K562 (cell line): ENCODE results near the gene SHF. TPM values are rescaled to one million over a fixed set of nuclear protein-coding genes. Genes with fewer than 3 reads are reported as not detected.

Source experiments
- ATAC-seq: fragments of 200-7000 bp; cut with Tn5 transposase; 3 replicates; pipeline ENCODE4 v1.9.1; 2020; ENCODE audit warnings: moderate library complexity
- BruUV-seq: library from RNA; stranded (reverse); fragments of 400-500 nt; replicated peaks from 2 replicates; lab custom pipeline; 2021; lab: Mats Ljungman, UMichigan
- CTCF ChIA-PET: fragments of 300-600 bp; formaldehyde crosslinking; extraction: SDS; loops from one replicate; lab custom pipeline; 2021; ENCODE audit warnings: low intra/inter-chr PET ratio; lab: Yijun Ruan, JAX
- POLR2A ChIA-PET: fragments of 300-600, 350-650 bp; sonication (Branson Sonifier 250); formaldehyde crosslinking; extraction: SDS; loops from one replicate; lab custom pipeline; 2021; ENCODE audit warnings: antibody characterized with exemption, inconsistent platforms; lab: Yijun Ruan, JAX
- DNase-seq, 4 experiments: peaks; one replicate each; pipeline versions ENCODE4 v3.0.0 to v3.0.0-alpha.2; 2011 to 2018; ENCODE audit warnings: low spot score in 3 of 4, mixed read lengths in 3 of 4; ENCODE audit errors: extremely low read depth in 1 of 4
- FAIRE-seq: peaks from 2 replicates; lab custom pipeline; 2011; peaks lifted over from hg19 to GRCh38; lab: Jason Lieb, UNC
- H2AFZ ChIP-seq: 2 replicates; pipeline ENCODE4 v1.6.0; 2011; ENCODE audit warnings: low read depth, low read length, control low read depth, inconsistent platforms
- H3K27ac ChIP-seq: fragments of 200-600 bp; 3 replicates; pipeline ENCODE4 v1.8.0; 2011; ENCODE audit warnings: low read depth, mild to moderate bottlenecking, control low read depth, inconsistent platforms, low read length, moderate library complexity, mixed read lengths; ENCODE audit errors: extremely low read depth
- H3K27me3 ChIP-seq, 2 experiments: fragments of 300-600 bp in 1 of 2; 2 replicates in 1 of 2; 3 replicates in 1 of 2; pipeline versions ENCODE4 v1.6.0 to v1.8.0; 2011; ENCODE audit warnings: inconsistent platforms in 2 of 2, low read length in 2 of 2, mild to moderate bottlenecking in 1 of 2, mixed read lengths in 1 of 2, moderate library complexity in 1 of 2; ENCODE audit not compliant: control insufficient read depth in 2 of 2, insufficient read depth in 2 of 2
- H3K36me3 ChIP-seq: fragments of 300-600 bp; 3 replicates; pipeline ENCODE4 v1.8.0; 2011; ENCODE audit warnings: mild to moderate bottlenecking, low read length, inconsistent platforms; ENCODE audit not compliant: control insufficient read depth, insufficient read depth
- H3K4me1 ChIP-seq, 2 experiments: fragments of 200-600 bp in 1 of 2; replicated peaks in 1 of 2; 2 replicates in 1 of 2; 3 replicates in 1 of 2; pipeline versions ENCODE4 v1.5.1 to v1.8.0; 2011; ENCODE audit warnings: inconsistent platforms in 2 of 2, low read length in 2 of 2, mild to moderate bottlenecking in 1 of 2, mixed read lengths in 1 of 2, moderate library complexity in 1 of 2; ENCODE audit not compliant: control insufficient read depth in 2 of 2, insufficient read depth in 2 of 2
- H3K4me2 ChIP-seq: 2 replicates; pipeline ENCODE4 v1.6.1; 2011; ENCODE audit warnings: low read length, control low read depth, inconsistent platforms, mixed read lengths; ENCODE audit not compliant: insufficient read depth
- H3K4me3 ChIP-seq: fragments of 200-600 bp; sonication (generic), shearing (Covaris generic); 2 replicates; pipeline ENCODE4 v1.5.1; 2016; ENCODE audit warnings: control low read depth, inconsistent platforms
- H3K79me2 ChIP-seq: fragments of 200-600 bp; 3 replicates; pipeline ENCODE4 v1.8.0; 2011; ENCODE audit warnings: low read length, inconsistent platforms; ENCODE audit not compliant: control insufficient read depth, insufficient read depth
- H3K9ac ChIP-seq, 2 experiments: 2 replicates each; pipeline versions ENCODE4 v1.6.0 to v1.6.1; 2011; ENCODE audit warnings: low read depth in 2 of 2, low read length in 2 of 2, control low read depth in 1 of 2, inconsistent platforms in 1 of 2, mild to moderate bottlenecking in 1 of 2, mixed read lengths in 1 of 2; ENCODE audit not compliant: insufficient read depth in 1 of 2
- H3K9me1 ChIP-seq: one replicate; pipeline ENCODE4 v1.6.0; 2011; ENCODE audit warnings: inconsistent platforms, mild to moderate bottlenecking, low read length, moderate library complexity; ENCODE audit not compliant: control insufficient read depth, insufficient read depth
- H3K9me3 ChIP-seq: replicated peaks from 2 replicates; pipeline ENCODE4 v1.5.1; 2011; ENCODE audit warnings: low read depth, low read length, inconsistent platforms; ENCODE audit not compliant: control insufficient read depth, insufficient read depth
- H4K20me1 ChIP-seq: replicated peaks from 2 replicates; pipeline ENCODE4 v1.6.1; 2011; ENCODE audit warnings: low read length, inconsistent platforms, mixed read lengths; ENCODE audit not compliant: control insufficient read depth, insufficient read depth
- CTCF ChIP-seq, 3 experiments: IDR thresholded peaks in 2 of 3; conservative IDR thresholded peaks in 1 of 3; 2 replicates each; pipeline ENCODE4 v1.5.1; 2011 to 2012; ENCODE audit warnings: low read length in 3 of 3, mild to moderate bottlenecking in 3 of 3, control low read depth in 2 of 3, improper control_type of control experiment in 1 of 3, inconsistent platforms in 1 of 3, low read depth in 1 of 3, mixed read lengths in 1 of 3, moderate library complexity in 1 of 3; ENCODE audit not compliant: insufficient read depth in 2 of 3
- E2F3 ChIP-seq: fragments of 250-450 bp; sonication (Bioruptor Pico); IDR thresholded peaks from 2 replicates; pipeline ENCODE4 v1.4.0; 2020; ENCODE audit warnings: mild to moderate bottlenecking
- HOMEZ ChIP-seq: fragments of 250-450 bp; sonication (Bioruptor Pico); IDR thresholded peaks from 2 replicates; pipeline ENCODE4 v1.4.0; 2020; ENCODE audit warnings: mild to moderate bottlenecking, moderate library complexity
- ID3 ChIP-seq, 2 experiments: fragments of 250-450 bp in 1 of 2; fragments of 450-650 bp in 1 of 2; sonication (Bioruptor Pico) in 1 of 2; IDR thresholded peaks; 2 replicates each; pipeline versions ENCODE4 v1.6.1 to v1.8.0; 2016 to 2021; ENCODE audit warnings: mild to moderate bottlenecking in 2 of 2, moderate library complexity in 2 of 2, missing compliant biosample characterization in 1 of 2, missing genetic modification characterization in 1 of 2
- MXI1 ChIP-seq: IDR thresholded peaks from 2 replicates; pipeline ENCODE4 v1.6.1; 2011; ENCODE audit warnings: low read depth, mild to moderate bottlenecking, improper control_type of control experiment, low read length
- PBX2 ChIP-seq, 2 experiments: IDR thresholded peaks in 1 of 2; conservative IDR thresholded peaks in 1 of 2; 2 replicates each; pipeline ENCODE4 v1.6.1; 2016; ENCODE audit warnings: low read depth in 2 of 2, mild to moderate bottlenecking in 1 of 2, missing compliant biosample characterization in 1 of 2, missing genetic modification characterization in 1 of 2, moderate library complexity in 1 of 2
- RBM17 ChIP-seq: fragments of 200-400 bp; formaldehyde crosslinking; IDR thresholded peaks from 2 replicates; pipeline ENCODE4 v1.6.1; 2017; ENCODE audit warnings: low read depth, mild to moderate bottlenecking, low read length, borderline replicate concordance
- SIRT6 ChIP-seq: IDR thresholded peaks from one replicate; pipeline ENCODE4 v1.6.1; 2012; ENCODE audit warnings: low read depth, mild to moderate bottlenecking, control low read depth, inconsistent platforms, low read length, moderate library complexity
- YBX1 ChIP-seq: fragments of 450-650 bp; IDR thresholded peaks from 2 replicates; pipeline ENCODE4 v1.7.1; 2016; ENCODE audit warnings: mild to moderate bottlenecking
- ZC3H4 ChIP-seq: sonication (generic); formaldehyde crosslinking; IDR thresholded peaks from 2 replicates; pipeline ENCODE4 v1.9.0; 2021; ENCODE audit warnings: missing genetic modification reagents, borderline replicate concordance
- ZFP1 ChIP-seq: fragments of 450-650 bp; formaldehyde crosslinking; IDR thresholded peaks from 2 replicates; pipeline ENCODE4 v1.4.0; 2020; ENCODE audit warnings: mild to moderate bottlenecking, mixed read lengths
- ZFP30 ChIP-seq: fragments of 250-450 bp; sonication (Bioruptor Pico); IDR thresholded peaks from 2 replicates; pipeline ENCODE4 v1.8.0; 2022; ENCODE audit warnings: moderate library complexity, mild to moderate bottlenecking, inconsistent platforms, borderline replicate concordance
- ZNF408 ChIP-seq: fragments of 250-450 bp; sonication (Bioruptor Pico); IDR thresholded peaks from 2 replicates; pipeline ENCODE4 v1.4.0; 2020; ENCODE audit warnings: low read depth, mild to moderate bottlenecking, moderate library complexity
- ZNF589 ChIP-seq: fragments of 200-800 bp; sonication (Bioruptor generic); IDR thresholded peaks from 2 replicates; pipeline ENCODE4 v1.6.1; 2016; ENCODE audit warnings: low read depth, missing genetic modification characterization, missing compliant biosample characterization
- WGBS: fragments of 100-300 bp; shearing (Covaris generic); methylation state at CpG from one replicate; pipeline ENCODE4 v1.1.6; 2016; ENCODE audit warnings: low coverage, mixed read lengths; ENCODE audit not compliant: insufficient coverage; ENCODE audit errors: missing lambda C conversion rate; 5-methylcytosine and 5-hydroxymethylcytosine counted together
- in situ Hi-C: fragments of 300-500 bp; cut with MboI; formaldehyde crosslinking; loops from 4 replicates; pipeline ENCODE4 v1.15.0; 2018; ENCODE audit warnings: inconsistent platforms, mixed read lengths
- intact Hi-C: fragments of 100-400 bp; cut with micrococcal nuclease; formaldehyde crosslinking; loops from 2 replicates; pipeline ENCODE4 v1.14.2; 2022
- polyA plus RNA-seq, 8 experiments: library from polyadenylated mRNA; depleted of rRNA in 4 of 8; stranded (reverse) in 5 of 8; unstranded in 3 of 8; fragments of >200 nt; fragmentation: Nextera tagmentation in 2 of 8; fragmentation: Illumina TruSeq in 1 of 8; extraction: Ambion mirVana in 2 of 8; extraction: Trizol in 1 of 8; gene quantifications; 2 replicates each; pipeline versions ENCODE4 v1.2.1 to v1.2.3, GENCODE V29; 2011 to 2014; ENCODE audit warnings: inconsistent platforms in 1 of 8, missing spikeins in 1 of 8
- total RNA-seq, 7 experiments: library from RNA; depleted of rRNA in 6 of 7; stranded (reverse); fragments of >200 nt in 6 of 7; fragmentation: Illumina TruSeq in 2 of 7; extraction: Trizol in 2 of 7; gene quantifications; 2 replicates each; pipeline versions ENCODE4 v1.2.1 to v1.2.3, GENCODE V29; 2011 to 2021; ENCODE audit warnings: low replicate concordance in 1 of 7

Gene SHF
- total and polyA plus RNA-seq, 9 of the 15 experiments (the other 6 are each of a cell fraction or from before 2014, with no cell fraction given), result 0.51 to 2.2 (median 0.85) TPM; not detected in 2

GRCh38 chr15:45143946-45144345 lies 43.8 kb downstream of the SHF start:
- FAIRE-seq (no peak), ATAC-seq (no peak), DNase-seq (no peak)
- Histone ChIP-seq H3K4me2 (no peak overlapping the region), H3K36me3 (no peaks in the 10 kb centered on the region), H3K9ac (peak overlapping the region in 1 of 2 experiments; percentile 78; a peak in 2 of 4 replicates), H3K79me2 (no peaks in the 10 kb centered on the region), H2AFZ (no peak overlapping the region), H3K4me3 (no peak overlapping the region), H4K20me1 (peaks cover 3% of the 10 kb centered on the region; the same call in 1 of the 2 replicates), H3K27me3 (peaks cover 16 to 41% of the 10 kb centered on the region in 2 experiments), H3K9me3 (no peaks in the 10 kb centered on the region), H3K4me1 (peaks cover 0 to 8% of the 10 kb centered on the region in 2 experiments; a peak in 2 of 5 replicates), H3K9me1 (no peaks in the 10 kb centered on the region), H3K27ac (no peak overlapping the region)
- intact Hi-C loops (no loop called here), in situ Hi-C loops (no loop called here)
- POLR2A ChIA-PET, result no interaction called here
- 6% methylated on average over 11 of the region's 11 CpGs for WGBS
- CTCF ChIA-PET, result no interaction called here
- BruUV-seq, result no TSS peak
- TF ChIP-seq ID3 (CRISPR knock-in tag; IDR thresholded peaks at IDR 0.05) (no peak), ID3 (tag; IDR thresholded peaks at IDR 0.05) (no peak), PBX2 (CRISPR knock-in tag; IDR thresholded peaks at IDR 0.05; ENCODE audit: low read depth) (no peak), PBX2 (tag; conservative IDR thresholded peaks at IDR 0.05; ENCODE audit: low read depth) (no peak), ZNF589 (CRISPR knock-in tag) (no peak), HOMEZ (CRISPR knock-in tag) (no peak), RBM17 (no peak), MXI1 (no peak), CTCF (IDR thresholded peaks at IDR 0.05 in 2 of 3, conservative IDR thresholded peaks at IDR 0.05 in 1 of 3; ENCODE audit: insufficient read depth in 2 of 3, low read depth in 1 of 3, low read length in 3 of 3) (no peak), ZFP1 (CRISPR knock-in tag) (no peak), E2F3 (no peak), SIRT6 (no peak), ZC3H4 (CRISPR knock-in tag) (no peak), YBX1 (no peak), ZFP30 (CRISPR knock-in tag) (no peak), ZNF408 (CRISPR knock-in tag) (no peak)
